Stomach (tissue), 4 donors: ENCODE results near the gene ZSCAN5B.
"Not testable (repeated sequence)": the region's sequence is repeated elsewhere in the genome, so short reads cannot be mapped to it uniquely, and the experiment has no call there.

Experiments used
- CTCF ChIP-seq, 7 experiments: fragments of 450-650 bp in 4 of 7; fragments of 200-600 bp in 3 of 7; sonication (generic) in 3 of 7; IDR thresholded peaks; one replicate each; pipeline ENCODE4 v1.5.1; 2016 to 2019; ENCODE audit warnings: antibody characterized with exemption in 7 of 7, control low read depth in 2 of 7, mild to moderate bottlenecking in 1 of 7
- EP300 ChIP-seq: sonication (generic); formaldehyde crosslinking; IDR thresholded peaks from one replicate; pipeline ENCODE4 v1.6.1; 2017; ENCODE audit warnings: antibody characterized with exemption

- not testable (repeated sequence) for TF ChIP-seq CTCF (IDR thresholded peaks at IDR 0.05); EP300
These were observed 48.5 kb downstream of the ZSCAN5B start for GRCh38 chr19:56148955-56149655.
